Upper lobe of right lung (tissue), 1 donor: ENCODE measurements around the gene SACM1L. TPM values are rescaled to one million over a fixed set of nuclear protein-coding genes. Genes with fewer than 3 reads are reported as not detected.

Experiments used
- ATAC-seq: fragments of 200-7000 bp; cut with Tn5 transposase; one replicate; pipeline ENCODE4 v1.9.1; 2020; ENCODE audit warnings: mild to moderate bottlenecking, moderate library complexity
- DNase-seq: peaks from one replicate; pipeline ENCODE4 v3.0.0-alpha.2; 2020
- H3K27ac ChIP-seq: fragments of 200-600 bp; one replicate; pipeline ENCODE4 v1.8.0; 2022
- H3K27me3 ChIP-seq: fragments of 200-600 bp; one replicate; pipeline ENCODE4 v1.8.0; 2022; ENCODE audit warnings: mild to moderate bottlenecking
- H3K36me3 ChIP-seq: fragments of 200-600 bp; one replicate; pipeline ENCODE4 v1.8.0; 2022
- H3K4me1 ChIP-seq: fragments of 200-600 bp; one replicate; pipeline ENCODE4 v1.8.0; 2022
- H3K4me3 ChIP-seq: fragments of 200-600 bp; one replicate; pipeline ENCODE4 v1.8.0; 2022; ENCODE audit warnings: mild to moderate bottlenecking
- H3K9me3 ChIP-seq: fragments of 200-600 bp; one replicate; pipeline ENCODE4 v1.8.0; 2022
- CTCF ChIP-seq: fragments of 200-600 bp; IDR thresholded peaks from one replicate; pipeline ENCODE4 v1.8.0; 2022; ENCODE audit warnings: antibody characterized with exemption
- intact Hi-C: fragments of 100-400 bp; cut with DNase I; formaldehyde crosslinking; loops from one replicate; pipeline ENCODE4 v1.11.0; 2022
- total RNA-seq: library from RNA; stranded (reverse); fragmentation: NEBNext Ultra II Directional; extraction: Animal tissue kit (Norgen Biotek cat#: 25700); gene quantifications from one replicate; pipeline ENCODE4 v1.2.1, GENCODE V29; 2021
- donor health status: DM: no; HTN: yes; CAD: no; lungs with severe emphysema.

The SACM1L gene
- total RNA-seq, 1 donor from 2014 or later, result 77.1 TPM

- Histone ChIP-seq H3K36me3 (peaks cover 71% of the 10 kb centered on the region), H3K4me3 (no peak overlapping the region), H3K9me3 (no peaks in the 10 kb centered on the region), H3K27me3 (no peaks in the 10 kb centered on the region), H3K27ac (no peak overlapping the region), H3K4me1 (no peaks in the 10 kb centered on the region)
- no peak for ATAC-seq
- no peak for DNase-seq
- intact Hi-C loops, result no loop called here
- TF ChIP-seq CTCF, result no peak
Measured at GRCh38 chr3:45705839-45706808, 16.9 kb downstream of the SACM1L start.

- intact Hi-C loops, result no loop called here
- H3K4me3 ChIP-seq, result no peak overlapping the region
- H3K27ac ChIP-seq, result no peak overlapping the region
- DNase-seq (no peak), ATAC-seq (no peak)
- H3K4me1 ChIP-seq, result no peaks in the 10 kb centered on the region
- no peak for TF ChIP-seq CTCF
- H3K9me3 ChIP-seq, result no peaks in the 10 kb centered on the region
- no peaks in the 10 kb centered on the region for H3K27me3 ChIP-seq
- H3K36me3 ChIP-seq, result peaks cover 74% of the 10 kb centered on the region
Measured at GRCh38 chr3:45711931-45712330, 22.7 kb downstream of the SACM1L start.

GRCh38 chr3:45712434-45713110 is 23.4 kb downstream of the SACM1L start:
- TF ChIP-seq CTCF, result no peak
- ATAC-seq, result no peak
- no peaks in the 10 kb centered on the region for H3K4me1 ChIP-seq
- DNase-seq, result no peak
- H3K27ac ChIP-seq, result no peak overlapping the region
- intact Hi-C loops, result no loop called here
- no peak overlapping the region for H3K4me3 ChIP-seq
- H3K27me3 ChIP-seq, result no peaks in the 10 kb centered on the region
- no peaks in the 10 kb centered on the region for H3K9me3 ChIP-seq
- H3K36me3 ChIP-seq, result peaks cover 74% of the 10 kb centered on the region

GRCh38 chr3:45715945-45716344 is 26.7 kb downstream of the SACM1L start:
- no peak overlapping the region for H3K4me3 ChIP-seq
- H3K27ac ChIP-seq, result no peak overlapping the region
- H3K27me3 ChIP-seq, result no peaks in the 10 kb centered on the region
- H3K36me3 ChIP-seq, result peaks cover 59% of the 10 kb centered on the region
- no peak for ATAC-seq
- no peak for TF ChIP-seq CTCF
- DNase-seq, result no peak
- intact Hi-C loops, result no loop called here
- H3K9me3 ChIP-seq, result no peaks in the 10 kb centered on the region
- no peaks in the 10 kb centered on the region for H3K4me1 ChIP-seq

GRCh38 chr3:45716790-45717336 is 27.7 kb downstream of the SACM1L start:
- H3K36me3 ChIP-seq, result peaks cover 62% of the 10 kb centered on the region
- TF ChIP-seq CTCF, result no peak
- no peaks in the 10 kb centered on the region for H3K9me3 ChIP-seq
- no peak for DNase-seq
- intact Hi-C loops, result no loop called here
- no peak for ATAC-seq
- H3K27ac ChIP-seq, result no peak overlapping the region
- H3K4me1 ChIP-seq, result no peaks in the 10 kb centered on the region
- H3K27me3 ChIP-seq, result no peaks in the 10 kb centered on the region
- H3K4me3 ChIP-seq, result no peak overlapping the region
